IgD-negative memory B cell (primary cell): ENCODE results near the gene ABLIM3. TPM values are rescaled to one million over a fixed set of nuclear protein-coding genes. Genes with fewer than 3 reads are reported as not detected.

Source experiments
- polyA plus RNA-seq: library from polyadenylated mRNA; unstranded; fragments of 300-500 nt; fragmentation: Illumina TruSeq; gene quantifications from one replicate; pipeline ENCODE4 v1.2.3, GENCODE V29; 2021

The ABLIM3 gene
- polyA plus RNA-seq, 1 donor from 2014 or later, result 0.14 TPM

Other genes starting within 250 kb of the ABLIM3 start
- gene SH3TC2, start 78.4 kb upstream of the ABLIM3 start, polyA plus RNA-seq, result not detected
- not detected for gene AFAP1L1, start 130.4 kb downstream of the ABLIM3 start, polyA plus RNA-seq
- 1.8 TPM for gene GRPEL2, start 204.0 kb downstream of the ABLIM3 start, polyA plus RNA-seq
- 7.7 TPM for gene PCYOX1L, start 216.6 kb downstream of the ABLIM3 start, polyA plus RNA-seq
- not detected for gene IL17B, start 237.8 kb downstream of the ABLIM3 start, polyA plus RNA-seq